ENCODE results near the gene LRRC23.

Gene LRRC23

DNA sequence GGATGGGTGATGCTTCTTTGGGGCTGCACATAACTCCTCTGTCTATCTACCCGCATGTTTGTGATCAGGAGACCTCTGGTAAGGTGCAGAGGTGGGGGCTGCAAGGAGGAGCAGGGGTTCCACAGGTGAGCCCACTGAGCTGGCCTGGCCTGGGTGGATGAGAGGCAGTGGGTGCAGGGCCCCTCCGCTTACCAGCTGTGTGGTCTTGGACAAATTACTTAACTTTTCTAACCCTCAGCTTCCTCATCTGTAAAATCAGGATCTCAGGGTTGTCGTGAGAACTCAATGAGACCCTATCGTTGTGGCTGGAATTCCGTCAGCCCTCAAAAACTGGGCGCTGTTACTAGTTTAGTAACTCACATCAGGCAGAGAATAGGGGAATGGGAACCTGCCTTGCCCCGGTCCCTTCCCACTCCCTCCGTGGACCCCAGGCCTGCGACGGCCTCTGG, 54.0 kb downstream of the LRRC23 start:
- no peak for DNase-seq (ENCODE audit: low spot score)

DNA sequence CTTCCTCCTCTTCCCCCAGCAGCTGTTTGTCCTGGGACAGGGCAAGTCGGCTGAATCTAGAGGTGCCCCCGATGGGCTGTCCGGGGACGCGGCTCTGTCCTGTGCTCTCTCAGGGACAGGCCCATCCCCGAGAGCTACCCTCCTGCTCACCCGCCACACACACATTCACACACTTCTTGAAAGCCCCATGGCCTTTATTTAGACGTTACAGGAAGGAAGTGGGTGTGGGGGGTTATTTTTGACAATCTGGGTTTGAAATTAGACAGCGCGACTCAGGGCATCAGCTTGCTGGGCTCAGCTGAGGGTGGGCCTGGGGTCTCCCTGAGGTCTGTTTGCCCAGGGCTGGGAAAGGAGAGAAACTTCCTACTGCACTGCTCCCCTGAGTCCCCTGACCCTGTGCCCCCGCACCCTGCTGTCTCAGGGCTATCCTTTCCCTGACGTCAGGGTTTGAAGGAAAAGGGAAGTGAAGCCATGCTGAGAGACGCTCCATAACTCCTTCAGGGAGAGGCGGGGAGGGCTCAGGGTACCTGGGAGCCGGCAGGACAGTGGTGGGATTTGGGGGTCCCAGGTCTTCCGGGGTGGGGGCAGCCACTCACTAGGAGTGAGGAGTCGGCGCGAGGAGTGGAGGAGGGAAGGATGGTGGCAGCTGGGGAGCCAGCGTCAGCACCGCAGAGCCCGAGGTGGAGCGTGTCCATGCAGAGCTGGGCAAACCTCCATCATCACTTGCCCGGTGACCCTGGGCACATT, 54.6 kb downstream of the LRRC23 start:
- DNase-seq (ENCODE audit: low spot score) = no peak

DNA sequence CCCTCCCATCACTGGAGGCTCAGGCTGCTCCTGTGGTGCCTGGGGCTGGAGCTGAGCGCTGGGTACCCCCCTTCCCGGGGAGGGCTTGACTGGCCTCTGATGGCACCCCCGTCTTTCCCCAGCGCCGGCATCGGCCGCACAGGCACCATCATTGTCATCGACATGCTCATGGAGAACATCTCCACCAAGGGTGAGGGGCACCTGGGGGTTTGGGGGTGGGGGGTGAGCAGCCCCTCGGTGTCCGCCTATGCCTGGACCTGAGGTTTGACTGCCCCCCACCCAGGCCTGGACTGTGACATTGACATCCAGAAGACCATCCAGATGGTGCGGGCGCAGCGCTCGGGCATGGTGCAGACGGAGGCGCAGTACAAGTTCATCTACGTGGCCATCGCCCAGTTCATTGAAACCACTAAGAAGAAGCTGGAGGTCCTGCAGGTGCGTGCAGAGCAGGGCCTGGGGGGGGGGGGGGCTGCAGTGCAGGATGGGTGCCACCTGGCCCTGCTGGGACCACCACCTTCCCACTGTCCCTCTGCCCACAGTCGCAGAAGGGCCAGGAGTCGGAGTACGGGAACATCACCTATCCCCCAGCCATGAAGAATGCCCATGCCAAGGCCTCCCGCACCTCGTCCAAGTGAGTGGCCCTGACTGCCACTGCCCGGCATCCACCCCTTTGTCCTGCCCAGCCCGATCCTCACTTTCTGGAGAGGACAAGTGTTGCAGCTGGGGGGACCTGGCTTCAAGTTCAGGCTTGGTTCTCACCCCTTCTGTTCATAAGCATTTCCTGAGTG, 55.4 kb downstream of the LRRC23 start:
- no peak for DNase-seq (ENCODE audit: low spot score)

DNA sequence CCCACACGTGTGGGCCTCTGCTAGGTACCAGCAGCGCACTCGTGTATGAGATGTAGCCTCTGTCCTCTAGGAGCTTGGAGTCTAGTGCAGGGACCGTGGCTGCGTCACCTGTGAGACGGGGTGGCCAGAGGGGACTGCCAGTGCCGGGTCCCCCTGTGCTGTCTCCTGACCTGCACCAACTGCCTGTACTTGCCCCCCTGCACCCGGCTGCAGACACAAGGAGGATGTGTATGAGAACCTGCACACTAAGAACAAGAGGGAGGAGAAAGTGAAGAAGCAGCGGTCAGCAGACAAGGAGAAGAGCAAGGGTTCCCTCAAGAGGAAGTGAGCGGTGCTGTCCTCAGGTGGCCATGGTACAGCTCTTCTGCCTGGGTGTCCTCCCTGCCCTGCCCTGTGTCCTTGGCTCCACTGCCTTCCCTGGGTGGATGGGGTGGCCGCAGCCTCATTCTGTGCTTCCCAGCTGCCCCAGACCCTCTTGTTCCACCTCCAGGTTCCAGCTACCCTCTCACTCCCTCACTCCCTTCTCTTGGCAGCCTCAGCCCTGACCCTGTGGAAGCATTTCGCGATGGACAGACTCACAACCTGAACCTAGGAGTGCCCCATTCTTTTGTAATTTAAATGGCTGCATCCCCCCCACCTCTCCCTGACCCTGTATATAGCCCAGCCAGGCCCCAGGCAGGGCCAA, 56.1 kb downstream of the LRRC23 start:
- DNase-seq (ENCODE audit: low spot score) = no peak

DNA sequence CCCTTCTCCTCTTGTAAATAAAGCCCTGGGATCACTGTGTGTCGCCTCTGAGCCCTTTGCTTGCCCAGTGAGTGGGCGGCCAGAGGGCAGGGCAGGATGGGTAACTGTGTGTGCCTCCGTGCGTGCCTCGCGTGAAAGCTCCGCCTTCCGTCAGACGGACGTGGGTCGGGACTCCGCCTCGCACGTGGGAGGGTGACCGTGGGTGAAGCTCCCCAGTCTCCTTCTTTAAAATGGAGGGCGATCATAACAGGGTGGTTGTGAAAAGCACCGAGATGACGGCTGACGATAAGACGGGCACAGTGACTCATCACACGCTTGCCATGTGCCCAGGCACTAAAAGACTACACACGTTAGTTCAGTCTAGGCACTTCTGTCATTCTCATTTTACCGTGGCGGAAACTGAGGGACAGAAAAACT, 56.7 kb downstream of the LRRC23 start:
- DNase-seq (ENCODE audit: low spot score) = no peak

DNA sequence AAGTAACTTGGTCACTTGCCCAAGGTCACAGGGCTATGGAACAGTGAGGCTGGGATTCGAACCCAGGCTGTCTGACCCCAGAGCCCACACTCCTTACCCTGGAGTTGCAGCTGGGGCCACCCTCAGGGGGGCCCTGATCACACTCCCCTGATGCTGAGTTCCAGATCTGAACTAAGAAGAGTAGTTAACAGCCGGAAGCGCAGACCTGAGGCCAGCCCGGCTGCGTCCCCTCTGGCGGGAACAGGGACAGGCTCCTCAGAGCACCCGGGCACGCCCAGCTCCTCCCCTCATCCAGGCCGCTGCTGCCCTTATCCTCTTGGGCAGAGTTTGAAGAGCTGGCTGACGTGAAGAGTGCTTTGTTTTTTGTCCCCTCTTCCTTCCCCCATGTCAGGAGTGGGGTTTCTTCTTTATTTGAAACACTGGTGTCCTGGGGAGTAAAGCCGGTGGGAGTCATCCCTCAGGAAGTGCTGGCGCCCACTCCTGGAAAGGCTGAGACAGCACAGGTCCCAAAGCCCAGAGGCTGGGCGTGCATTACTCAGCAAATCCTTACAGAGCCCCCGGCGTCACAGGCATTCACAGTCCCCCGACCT, 57.2 kb downstream of the LRRC23 start:
- no peak for DNase-seq (ENCODE audit: low spot score)

DNA sequence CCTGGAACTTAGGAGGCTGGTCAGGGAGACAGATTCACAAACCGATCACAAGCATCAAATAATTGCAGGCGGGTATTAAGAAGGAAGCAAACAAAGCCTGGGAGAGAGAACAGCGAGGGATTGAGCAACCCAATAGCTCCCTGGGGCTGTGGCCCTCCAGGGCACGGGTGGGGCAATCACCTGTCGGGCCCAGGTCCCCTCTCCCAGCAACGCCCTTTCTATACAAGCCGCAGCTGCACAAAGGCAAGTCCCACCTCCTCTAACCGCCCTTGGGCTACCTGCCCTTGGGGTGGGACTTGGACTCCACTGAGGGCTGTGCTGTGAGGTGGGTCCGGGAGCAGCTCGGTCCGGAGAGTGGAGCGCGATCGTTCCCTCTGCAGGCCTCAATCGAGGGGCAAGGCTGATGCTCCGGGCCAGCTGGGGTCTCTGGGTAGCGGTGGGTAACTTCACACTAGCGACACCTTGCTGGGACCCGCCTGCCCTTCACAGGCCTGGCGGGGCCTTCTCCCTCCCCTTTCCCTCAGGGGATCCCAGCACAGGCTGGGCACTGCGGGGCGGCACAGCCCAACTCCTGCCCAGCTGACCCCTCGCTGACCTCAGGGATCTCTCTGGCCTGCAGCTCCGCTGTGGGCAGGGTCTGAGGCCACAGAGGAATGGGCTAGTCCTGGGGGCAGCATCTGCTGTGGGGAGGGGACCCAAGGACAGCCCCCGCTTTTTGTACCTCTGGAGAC, 57.8 kb downstream of the LRRC23 start:
- DNase-seq (ENCODE audit: low spot score) = no peak

DNA sequence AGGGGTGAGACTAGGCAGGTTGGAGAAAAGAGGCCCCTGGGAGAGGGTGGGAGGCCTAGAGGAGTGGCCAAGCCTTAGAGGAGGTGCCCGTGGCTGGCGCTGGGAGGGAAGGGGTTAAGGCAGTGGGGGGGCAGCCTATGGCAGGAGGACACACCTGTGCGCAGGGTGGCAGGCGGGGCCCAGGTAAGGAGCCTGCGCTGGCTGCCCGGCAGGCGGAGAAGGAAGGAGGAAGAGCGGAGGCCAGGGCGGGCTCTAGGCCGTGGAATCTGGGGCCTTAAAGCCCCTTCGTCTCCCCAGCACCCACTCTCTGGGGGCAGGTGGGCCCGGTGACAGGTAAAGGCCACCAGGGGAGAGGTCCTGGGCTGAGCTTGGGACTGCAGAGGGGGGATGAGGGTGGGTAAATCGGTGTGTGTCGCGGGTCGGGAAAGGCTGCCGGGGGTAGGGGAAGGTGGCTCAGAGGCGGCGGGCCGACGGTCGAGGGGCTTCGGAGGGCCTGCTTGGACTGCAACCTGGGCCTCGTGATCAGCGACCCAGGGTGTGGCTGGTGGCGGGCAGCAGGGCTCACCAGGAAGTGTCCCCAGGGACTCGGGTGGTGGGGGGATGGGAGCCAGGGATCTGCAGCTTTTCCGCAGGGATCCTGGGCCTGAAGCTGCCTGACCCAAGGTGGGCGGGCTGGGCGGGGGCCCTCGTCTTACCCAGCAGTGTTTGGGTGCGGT, 58.6 kb downstream of the LRRC23 start:
- DNase-seq (ENCODE audit: low spot score) = no peak

All from globus pallidus (tissue), 1 donor.